ENCODE data around the gene FAM32A.
"Not testable (repeated sequence)": the region's sequence is repeated elsewhere in the genome, so short reads cannot be mapped to it uniquely, and the experiment has no call there.

Gene FAM32A

DNA sequence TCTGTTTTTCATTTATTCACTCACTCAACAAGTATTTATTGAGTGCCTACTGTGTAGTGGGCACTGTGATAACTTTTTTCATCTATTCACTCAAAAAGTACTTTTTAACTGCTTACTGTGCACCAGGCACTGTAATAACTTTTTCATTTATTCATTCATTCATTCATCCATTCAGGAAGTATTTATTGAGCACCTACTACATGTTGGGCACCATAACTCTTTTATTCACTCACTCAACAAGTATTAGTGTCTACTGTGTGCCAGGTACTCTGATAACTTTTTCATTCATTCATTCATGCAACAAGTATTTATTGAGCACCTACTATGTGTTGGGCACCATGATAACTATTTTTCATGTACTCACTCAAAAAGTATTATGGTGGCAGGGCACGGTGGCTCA, 18.8 kb upstream of the FAM32A start:
- DNase-seq, result no peak

DNA sequence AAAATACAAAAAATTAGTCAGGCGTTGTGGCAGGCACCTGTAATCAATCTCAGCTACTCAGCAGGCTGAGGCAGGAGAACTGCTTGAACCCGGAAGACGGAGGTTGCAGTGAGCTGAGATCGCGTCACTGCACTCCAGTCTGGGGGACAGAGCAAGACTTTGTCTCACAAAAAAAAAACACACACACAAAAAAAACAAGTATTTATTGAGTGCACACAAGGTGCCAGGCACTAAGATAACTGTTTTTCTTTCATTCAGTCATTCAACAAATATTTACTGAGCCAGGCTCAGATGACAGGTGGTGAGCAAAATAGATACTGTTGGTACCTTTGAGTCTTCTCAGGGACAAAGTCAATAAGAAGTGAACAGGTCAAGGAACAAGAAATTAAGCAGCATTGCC, 18.2 kb upstream of the FAM32A start:
- DNase-seq, result no peak

DNA sequence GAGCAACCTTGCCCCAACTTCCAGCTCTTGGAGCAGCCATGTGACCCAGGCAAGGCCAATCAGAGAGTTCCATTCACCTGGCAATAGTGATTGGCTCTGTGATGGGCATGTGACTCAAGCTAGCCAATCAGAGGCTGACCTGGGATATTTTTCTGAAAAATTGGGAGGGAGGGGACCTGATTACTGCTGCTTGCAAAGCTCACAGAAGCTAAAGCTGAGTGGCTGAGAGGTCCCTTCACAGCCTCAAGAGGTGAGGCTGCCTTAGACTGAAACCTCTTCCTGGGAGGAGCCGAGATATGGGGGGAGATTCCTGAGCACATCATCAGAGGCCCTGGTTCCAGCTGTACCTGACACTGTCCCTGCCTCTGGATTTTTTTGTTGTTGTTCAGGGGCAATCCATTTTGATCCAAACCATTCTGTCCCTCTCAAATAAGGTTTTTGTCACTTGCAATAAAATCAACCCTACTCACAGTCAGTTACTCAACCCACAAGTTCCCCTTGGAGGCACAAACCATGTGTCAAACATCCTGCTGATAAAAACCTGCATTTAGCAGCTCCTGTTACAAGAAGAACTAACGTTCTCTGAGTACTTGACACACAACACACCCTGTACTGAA, 16.6 kb upstream of the FAM32A start:
- DNase-seq, result peak; percentile 91 to 94

DNA sequence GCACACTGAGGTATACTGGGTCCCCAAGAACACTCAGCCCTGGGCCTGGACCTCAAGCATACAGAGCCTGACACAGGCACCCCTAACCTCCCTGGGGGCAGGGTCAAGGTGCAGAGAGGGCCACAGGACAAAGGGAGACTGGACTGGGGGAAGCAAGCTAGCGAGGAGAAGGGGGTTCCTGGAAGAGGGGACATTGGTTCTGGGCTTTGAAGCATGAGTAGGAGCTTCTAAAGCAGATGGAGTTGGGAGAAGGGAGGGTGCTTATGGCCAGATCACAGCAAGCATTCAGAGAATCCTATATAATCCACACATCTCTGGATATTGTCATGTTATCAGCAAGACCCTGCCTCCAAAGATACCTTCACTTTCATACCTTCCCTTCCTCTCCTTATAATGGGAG, 15.1 kb upstream of the FAM32A start:
- no peak for DNase-seq

DNA sequence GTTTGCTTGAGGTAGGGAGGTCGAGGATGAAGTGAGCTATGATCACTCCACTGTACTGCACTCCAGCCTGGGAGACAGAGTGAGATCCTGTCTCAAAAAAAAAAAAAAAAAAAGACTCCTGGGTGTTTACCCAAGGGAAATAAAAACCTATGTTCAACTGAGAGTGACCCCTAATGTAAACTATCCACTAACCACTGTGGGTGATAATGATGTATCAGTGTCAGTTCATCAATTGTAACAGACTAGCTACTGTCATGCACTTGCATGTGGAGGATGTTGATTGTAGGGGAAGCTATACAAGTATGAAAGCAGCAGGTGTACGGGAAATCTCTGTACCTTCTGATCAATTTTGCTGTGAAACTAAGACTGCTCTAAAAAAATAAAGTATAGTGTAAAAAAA, 9.3 kb upstream of the FAM32A start:
- no peak for DNase-seq

DNA sequence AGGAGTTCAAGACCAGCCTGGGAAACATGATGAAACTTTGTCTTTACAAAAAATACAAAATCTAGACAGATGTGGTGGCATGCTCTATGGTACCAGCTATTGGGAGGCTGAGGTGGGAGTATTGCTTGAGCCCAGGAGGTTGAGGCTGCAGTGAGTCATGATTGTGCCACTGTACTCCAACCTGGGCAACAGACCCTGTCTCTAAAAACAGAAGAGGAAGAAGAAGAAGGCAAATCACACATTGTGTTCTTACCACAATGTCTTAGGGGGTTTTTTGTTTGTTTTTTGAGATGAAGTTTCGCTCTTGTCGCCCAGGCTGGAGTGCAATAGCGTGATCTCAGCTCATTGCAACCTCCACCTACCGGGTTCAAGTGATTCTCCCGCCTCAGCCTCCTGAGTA, 6.3 kb upstream of the FAM32A start:
- not testable (repeated sequence) for DNase-seq

DNA sequence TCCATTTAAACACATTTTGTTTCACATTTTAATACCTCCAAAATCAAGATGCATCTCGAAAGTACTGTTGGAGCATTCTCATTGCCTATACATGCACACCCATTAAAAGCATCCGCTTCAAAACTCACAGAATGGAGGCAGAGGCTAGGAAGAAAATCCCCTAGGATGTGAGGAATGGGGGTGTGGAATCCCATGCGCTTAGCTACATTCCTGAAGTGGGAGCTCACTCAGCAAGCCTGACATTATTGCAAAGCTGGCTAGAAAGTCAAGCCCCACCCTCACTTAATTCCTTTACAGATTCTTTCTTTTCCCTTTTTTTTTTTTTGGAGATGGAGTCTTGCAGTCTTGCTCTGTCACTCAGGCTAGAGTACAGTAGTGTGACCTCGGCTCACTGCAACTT, 4.6 kb upstream of the FAM32A start:
- no peak for DNase-seq

- DNase-seq, result no peak
Observed at GRCh38 chr19:16184665-16185122, 516 bp upstream of the FAM32A start.

DNA sequence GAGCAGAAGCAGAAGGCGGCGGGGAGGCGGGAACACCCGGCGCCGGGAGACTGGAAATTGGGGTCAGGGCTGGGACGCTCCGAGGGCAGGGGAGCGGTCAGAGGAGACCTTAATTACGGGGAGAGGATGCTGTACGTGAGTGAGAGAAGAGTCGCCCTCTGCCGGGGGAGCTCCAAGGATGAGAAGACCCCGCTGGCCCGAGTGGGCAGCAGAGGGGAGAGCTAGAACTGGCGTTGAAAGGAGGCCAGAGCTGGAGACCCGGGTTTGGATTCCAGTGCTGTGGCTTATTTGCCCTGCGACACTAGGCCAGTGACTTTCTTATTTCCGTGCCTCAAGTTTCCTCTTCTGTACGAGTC, 536 bp downstream of the FAM32A start:
- DNase-seq, result peak; percentile 37 to 49

GRCh38 chr19:16188521-16188920, 3.3 kb downstream of the FAM32A start:
- no peak for DNase-seq

- no peak for DNase-seq
Observed at GRCh38 chr19:16190198-16190597, 5.0 kb downstream of the FAM32A start.

- no peak for DNase-seq
Observed at GRCh38 chr19:16190736-16191135, 5.5 kb downstream of the FAM32A start.

GRCh38 chr19:16191216-16191908, 6.2 kb downstream of the FAM32A start:
- DNase-seq, result no peak

DNA sequence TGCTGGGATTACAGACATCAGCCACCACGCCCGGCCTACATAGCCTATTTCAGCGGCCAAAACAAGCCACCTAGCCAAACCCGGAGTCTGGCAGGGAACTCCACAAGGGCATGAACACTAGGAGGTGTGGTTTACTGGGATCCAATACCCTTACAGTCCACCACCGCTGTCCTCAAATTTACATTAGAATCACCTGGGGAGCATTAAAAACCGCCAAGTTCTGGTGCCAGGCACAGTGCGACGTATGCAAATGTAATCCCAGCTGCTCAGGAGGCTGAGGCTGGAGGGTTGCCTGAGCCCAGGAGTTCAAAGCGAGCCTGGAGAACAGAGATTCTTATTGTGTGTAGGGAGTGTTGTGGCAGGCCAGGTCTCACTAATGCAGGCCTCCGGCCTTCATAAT, 8.3 kb downstream of the FAM32A start:
- DNase-seq, result no peak

DNA sequence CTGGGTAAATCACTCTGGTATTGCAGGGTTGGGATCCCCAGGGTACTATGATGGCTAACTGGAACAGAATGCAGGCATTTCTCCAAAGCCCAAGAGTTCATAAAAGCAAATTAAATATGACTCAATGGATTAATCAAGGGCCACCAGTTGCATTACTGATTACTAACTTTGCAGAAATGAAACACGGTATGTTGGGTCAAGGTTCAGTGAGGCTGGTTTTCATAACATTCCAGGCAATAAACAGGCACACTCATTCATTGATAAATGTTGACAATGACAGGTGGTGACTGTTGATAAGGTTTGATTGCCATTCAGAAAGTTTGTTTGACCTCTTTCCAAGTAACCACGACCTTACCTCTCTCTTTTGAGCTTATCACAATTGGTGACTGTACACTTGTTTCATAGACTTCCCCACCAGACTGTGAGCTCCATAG, 12.0 kb downstream of the FAM32A start:
- no peak for DNase-seq

DNA sequence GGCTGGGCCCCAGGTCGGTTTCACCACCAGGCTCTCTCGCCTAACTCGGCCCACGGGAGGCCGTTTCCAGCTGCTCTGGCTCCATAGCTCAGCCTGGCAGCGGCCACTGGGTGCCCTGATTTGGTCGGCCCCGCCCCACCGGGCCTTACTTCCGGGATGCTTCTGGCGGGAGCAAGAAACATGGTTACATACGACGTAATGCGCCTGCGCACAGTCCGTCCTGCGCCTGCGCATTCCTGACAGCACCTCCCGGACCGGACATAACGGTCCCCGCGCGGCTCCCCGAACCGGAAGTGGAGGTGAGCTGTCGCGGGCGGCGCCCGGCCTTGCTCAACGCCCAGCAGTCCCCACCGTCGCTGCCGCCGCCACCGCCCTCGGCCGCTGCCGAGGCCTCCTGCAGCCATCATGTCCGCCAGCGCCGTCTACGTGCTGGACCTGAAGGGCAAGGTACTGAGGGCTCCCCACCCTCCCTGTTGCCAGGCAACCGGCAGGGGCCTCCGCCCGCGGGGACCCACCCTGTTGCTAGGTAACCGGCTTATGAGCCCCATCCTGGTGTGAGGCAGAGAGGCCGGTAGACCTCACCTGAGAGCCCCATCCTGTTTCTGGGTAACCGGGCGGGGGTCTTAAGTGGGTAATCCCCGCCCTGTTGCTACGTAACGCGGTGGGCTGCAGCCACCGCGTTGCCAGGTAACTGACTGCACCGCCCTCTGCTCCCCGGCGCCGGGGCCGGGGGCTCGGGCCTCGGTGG, 12.6 kb downstream of the FAM32A start, which contains the start of gene AP1M1:
Gene AP1M1, plus strand, starts transcription at position 290 of the 748 bp plus-strand sequence. Its CDS starts 116 bp downstream, at position 406.
- DNase-seq, result peak; percentile 89 to 91

DNA sequence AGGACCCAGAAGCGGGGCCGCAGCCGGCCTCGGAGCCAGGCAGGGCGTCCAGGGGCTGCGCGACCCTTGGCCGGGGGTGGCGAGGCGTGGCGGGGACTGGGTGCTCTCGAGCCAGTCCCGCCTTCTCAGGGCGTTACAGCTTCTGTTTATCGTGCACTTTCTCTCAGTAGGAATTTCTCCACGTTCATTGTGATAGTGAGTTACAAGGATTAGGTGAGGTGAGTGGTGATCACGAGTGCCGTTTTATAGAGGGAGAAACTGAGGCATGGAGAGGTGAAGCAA, 13.1 kb downstream of the FAM32A start:
- no peak for DNase-seq

DNA sequence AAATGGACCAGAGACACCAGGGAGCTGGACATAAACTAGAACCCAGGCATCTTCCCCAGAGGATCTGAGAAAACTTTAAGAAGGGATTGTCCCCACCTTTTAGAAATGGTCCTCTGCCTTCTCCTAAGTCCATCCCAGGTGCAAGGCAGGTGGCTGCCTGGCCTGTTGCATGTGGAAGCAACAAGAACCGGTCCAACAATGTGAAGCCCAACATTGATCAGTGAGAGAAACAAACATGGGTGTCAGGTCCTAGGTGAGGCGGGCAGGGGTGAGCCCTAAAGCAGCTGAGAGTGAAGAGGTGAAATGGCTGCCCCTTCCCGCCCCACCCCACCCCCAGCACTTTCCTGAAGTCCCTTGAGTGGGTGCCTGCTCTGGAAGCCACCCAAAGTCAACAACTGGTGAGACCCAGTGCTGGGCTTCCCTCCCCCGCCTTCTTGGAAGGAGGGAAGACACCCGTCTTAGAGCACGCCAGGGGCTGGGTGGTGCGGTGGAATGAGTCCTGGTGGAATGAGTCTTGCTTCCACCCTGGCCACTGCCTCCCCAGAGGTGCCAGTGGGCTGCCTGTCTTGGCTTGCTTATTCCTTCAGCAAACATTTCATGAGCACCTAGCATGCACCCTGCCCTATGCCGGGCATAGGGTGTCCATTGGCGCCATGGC, 14.2 kb downstream of the FAM32A start:
- DNase-seq, result no peak

DNA sequence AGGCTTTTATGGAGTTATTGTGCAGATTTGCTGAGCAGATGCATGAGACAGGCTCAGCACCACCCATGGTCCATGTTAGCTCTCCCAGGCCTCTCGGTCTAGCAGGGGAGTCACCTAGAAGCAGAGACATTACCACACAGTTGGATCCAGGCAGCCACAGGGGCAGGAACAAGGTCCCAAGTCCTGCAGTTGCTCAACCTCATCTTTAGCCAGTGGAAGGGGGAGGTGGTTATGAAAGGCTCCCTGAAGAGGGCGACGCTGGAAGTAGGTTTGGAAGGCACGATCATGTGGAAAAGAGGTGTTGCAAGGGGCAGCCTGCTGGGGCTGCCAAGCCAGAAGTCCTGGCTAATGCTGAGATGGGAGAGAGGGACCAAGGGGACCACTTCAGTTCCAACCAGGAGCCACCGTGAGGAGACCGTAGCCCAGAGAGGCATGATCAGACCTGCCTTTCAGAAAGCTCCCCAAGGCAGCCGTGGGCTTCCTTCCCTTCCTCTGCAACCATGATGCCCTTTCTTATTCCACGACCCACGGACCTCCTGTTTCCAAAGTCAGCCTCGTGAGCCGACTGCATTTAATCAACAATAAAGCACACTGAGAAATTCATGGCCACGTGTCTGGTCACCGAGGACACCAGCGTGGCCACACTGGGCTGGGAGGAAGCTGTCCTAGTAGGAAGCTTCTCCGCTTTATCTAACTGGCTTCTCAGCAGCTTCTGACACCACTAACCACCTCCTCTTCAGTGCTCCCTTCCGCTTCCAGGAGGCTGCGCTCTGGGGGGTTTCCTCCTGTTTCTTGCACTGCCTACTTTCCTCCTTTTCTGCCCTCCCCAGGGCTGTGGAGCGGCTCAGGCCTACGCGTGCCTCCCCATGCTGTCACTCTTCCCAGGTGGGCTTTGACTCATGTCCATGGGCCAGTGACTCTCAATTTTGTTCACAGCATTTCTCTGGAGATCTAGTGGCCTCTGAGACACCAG, 15.1 kb downstream of the FAM32A start:
- peak; percentile 12 to 17 for DNase-seq

DNA sequence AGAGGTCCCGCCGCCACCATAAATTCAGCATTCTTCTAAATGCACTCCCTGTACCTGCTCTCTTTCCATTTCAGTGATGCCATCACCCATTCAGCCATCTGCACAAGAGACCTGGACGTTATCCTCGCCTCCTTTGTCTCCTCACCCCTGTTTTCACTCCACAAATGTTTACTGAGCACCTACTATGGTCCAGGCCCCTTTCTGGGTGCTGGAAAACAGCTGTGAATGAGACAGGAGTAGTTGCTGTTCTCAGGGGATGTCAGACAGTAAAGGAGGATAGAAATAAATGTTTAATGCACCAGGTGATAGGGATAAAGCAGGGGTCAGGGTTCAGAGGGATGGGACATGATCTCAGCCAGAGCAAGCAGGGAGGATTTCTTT, 15.8 kb downstream of the FAM32A start:
- DNase-seq, result no peak

- no peak for DNase-seq
Observed at GRCh38 chr19:16202320-16203255, 17.4 kb downstream of the FAM32A start.

All from Kasumi-1 (cell line).